HL-60 (cell line): ENCODE data around the gene PCSK9.

ENCODE experiments used
- DNase-seq, 2 experiments: peaks; one replicate each; pipeline ENCODE4 v3.0.0-alpha.2; 2010 to 2020; ENCODE audit warnings: low read depth in 1 of 2, low spot score in 1 of 2
- H3K27ac ChIP-seq: fragments of 250-450 bp; sonication (Bioruptor Pico); replicated peaks from 2 replicates; pipeline ENCODE4 v1.5.1; 2020; ENCODE audit warnings: mild to moderate bottlenecking, moderate library complexity
- H3K27me3 ChIP-seq: fragments of 250-450 bp; sonication (Bioruptor Pico); 2 replicates; pipeline ENCODE4 v1.5.1; 2021; ENCODE audit warnings: mild to moderate bottlenecking, moderate library complexity; ENCODE audit not compliant: insufficient read depth, poor library complexity, severe bottlenecking
- H3K4me3 ChIP-seq: replicated peaks from 2 replicates; pipeline ENCODE4 v1.5.1; 2011; ENCODE audit warnings: mild to moderate bottlenecking, control low read depth, low read length; ENCODE audit not compliant: insufficient read depth
- GABPA ChIP-seq: IDR thresholded peaks from 2 replicates; pipeline ENCODE4 v1.6.1; 2012; ENCODE audit warnings: low read depth
- POLR2AphosphoS5 ChIP-seq: IDR thresholded peaks from 2 replicates; pipeline ENCODE4 v1.6.1; 2012; ENCODE audit warnings: low read depth
- SPI1 ChIP-seq: IDR thresholded peaks from 2 replicates; pipeline ENCODE4 v1.6.1; 2012; ENCODE audit warnings: low read depth, mild to moderate bottlenecking, borderline replicate concordance
- TF ChIP-seq, protein P1 (sequence below): IDR thresholded peaks from 2 replicates; pipeline ENCODE4 v1.6.1; 2012; ENCODE audit warnings: low read depth; ENCODE audit not compliant: insufficient replicate concordance
- TF ChIP-seq, protein P2 (sequence below): IDR thresholded peaks from one replicate; pipeline ENCODE4 v1.5.1; 2011; ENCODE audit warnings: low read length, control low read depth, inconsistent platforms; ENCODE audit not compliant: insufficient read depth

PCSK9 gene

DNA sequence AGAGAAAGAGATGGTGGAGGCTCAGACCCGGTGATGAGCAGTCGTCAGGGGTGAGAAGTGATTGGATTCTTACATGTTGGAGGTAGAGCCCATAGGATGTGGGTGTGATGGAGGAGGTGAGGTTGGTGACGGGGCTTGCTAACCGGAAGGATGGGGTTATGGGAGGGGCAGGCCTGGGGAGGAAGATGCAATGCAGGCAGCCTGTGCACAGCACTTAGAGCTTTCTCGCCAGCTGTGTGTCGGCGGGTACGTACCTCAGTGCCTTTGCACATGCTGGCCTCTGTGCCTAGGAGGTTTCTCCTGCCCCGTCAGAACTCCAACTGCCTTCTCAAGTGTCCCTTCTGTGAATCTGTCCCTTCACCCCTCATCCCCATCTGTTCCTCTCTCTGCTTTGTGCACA lies 43.5 kb upstream of the PCSK9 start:
- H3K27ac ChIP-seq: no peak overlapping the region
- TF ChIP-seq, protein P1, sequence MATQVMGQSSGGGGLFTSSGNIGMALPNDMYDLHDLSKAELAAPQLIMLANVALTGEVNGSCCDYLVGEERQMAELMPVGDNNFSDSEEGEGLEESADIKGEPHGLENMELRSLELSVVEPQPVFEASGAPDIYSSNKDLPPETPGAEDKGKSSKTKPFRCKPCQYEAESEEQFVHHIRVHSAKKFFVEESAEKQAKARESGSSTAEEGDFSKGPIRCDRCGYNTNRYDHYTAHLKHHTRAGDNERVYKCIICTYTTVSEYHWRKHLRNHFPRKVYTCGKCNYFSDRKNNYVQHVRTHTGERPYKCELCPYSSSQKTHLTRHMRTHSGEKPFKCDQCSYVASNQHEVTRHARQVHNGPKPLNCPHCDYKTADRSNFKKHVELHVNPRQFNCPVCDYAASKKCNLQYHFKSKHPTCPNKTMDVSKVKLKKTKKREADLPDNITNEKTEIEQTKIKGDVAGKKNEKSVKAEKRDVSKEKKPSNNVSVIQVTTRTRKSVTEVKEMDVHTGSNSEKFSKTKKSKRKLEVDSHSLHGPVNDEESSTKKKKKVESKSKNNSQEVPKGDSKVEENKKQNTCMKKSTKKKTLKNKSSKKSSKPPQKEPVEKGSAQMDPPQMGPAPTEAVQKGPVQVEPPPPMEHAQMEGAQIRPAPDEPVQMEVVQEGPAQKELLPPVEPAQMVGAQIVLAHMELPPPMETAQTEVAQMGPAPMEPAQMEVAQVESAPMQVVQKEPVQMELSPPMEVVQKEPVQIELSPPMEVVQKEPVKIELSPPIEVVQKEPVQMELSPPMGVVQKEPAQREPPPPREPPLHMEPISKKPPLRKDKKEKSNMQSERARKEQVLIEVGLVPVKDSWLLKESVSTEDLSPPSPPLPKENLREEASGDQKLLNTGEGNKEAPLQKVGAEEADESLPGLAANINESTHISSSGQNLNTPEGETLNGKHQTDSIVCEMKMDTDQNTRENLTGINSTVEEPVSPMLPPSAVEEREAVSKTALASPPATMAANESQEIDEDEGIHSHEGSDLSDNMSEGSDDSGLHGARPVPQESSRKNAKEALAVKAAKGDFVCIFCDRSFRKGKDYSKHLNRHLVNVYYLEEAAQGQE: no peak
- TF ChIP-seq GABPA (no peak), POLR2AphosphoS5 (no peak), SPI1 (no peak)
- no peak for DNase-seq
- peaks cover 25% of the 10 kb centered on the region for H3K27me3 ChIP-seq
- H3K4me3 ChIP-seq: no peak overlapping the region

DNA sequence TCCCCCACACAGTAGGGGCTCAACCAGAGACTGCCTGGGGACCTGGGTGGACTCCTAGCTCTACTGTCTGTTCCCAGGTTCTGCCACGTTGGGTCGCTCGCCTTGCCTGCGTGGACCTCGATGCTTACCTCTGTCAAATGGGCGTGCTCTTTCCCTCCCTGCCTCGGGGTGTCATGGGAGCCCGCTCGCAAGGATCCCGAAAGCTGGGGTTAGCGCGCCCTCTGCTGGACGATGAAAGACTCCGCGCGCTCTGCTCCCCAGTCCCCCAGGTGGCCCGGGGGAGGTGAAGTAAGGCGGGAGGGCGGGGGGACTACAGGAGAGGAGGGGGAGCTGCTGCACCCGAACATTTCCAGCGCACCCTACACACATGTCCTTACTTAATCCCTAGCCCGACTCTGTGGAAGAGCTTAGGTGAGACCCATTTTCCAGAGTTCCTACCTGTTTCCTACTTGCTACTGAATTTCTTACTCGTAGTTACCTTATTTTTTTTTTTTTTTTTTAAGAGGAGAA lies 42.9 kb upstream of the PCSK9 start:
- TF ChIP-seq, protein P1: no peak
- TF ChIP-seq SPI1 (no peak), GABPA (no peak), POLR2AphosphoS5 (no peak)
- TF ChIP-seq, protein P2, sequence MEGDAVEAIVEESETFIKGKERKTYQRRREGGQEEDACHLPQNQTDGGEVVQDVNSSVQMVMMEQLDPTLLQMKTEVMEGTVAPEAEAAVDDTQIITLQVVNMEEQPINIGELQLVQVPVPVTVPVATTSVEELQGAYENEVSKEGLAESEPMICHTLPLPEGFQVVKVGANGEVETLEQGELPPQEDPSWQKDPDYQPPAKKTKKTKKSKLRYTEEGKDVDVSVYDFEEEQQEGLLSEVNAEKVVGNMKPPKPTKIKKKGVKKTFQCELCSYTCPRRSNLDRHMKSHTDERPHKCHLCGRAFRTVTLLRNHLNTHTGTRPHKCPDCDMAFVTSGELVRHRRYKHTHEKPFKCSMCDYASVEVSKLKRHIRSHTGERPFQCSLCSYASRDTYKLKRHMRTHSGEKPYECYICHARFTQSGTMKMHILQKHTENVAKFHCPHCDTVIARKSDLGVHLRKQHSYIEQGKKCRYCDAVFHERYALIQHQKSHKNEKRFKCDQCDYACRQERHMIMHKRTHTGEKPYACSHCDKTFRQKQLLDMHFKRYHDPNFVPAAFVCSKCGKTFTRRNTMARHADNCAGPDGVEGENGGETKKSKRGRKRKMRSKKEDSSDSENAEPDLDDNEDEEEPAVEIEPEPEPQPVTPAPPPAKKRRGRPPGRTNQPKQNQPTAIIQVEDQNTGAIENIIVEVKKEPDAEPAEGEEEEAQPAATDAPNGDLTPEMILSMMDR: peak; percentile 45
- Histone ChIP-seq H3K4me3 (no peak overlapping the region), H3K27ac (no peak overlapping the region), H3K27me3 (peaks cover 27% of the 10 kb centered on the region)
- DNase-seq: peak; percentile 54 to 71

DNA sequence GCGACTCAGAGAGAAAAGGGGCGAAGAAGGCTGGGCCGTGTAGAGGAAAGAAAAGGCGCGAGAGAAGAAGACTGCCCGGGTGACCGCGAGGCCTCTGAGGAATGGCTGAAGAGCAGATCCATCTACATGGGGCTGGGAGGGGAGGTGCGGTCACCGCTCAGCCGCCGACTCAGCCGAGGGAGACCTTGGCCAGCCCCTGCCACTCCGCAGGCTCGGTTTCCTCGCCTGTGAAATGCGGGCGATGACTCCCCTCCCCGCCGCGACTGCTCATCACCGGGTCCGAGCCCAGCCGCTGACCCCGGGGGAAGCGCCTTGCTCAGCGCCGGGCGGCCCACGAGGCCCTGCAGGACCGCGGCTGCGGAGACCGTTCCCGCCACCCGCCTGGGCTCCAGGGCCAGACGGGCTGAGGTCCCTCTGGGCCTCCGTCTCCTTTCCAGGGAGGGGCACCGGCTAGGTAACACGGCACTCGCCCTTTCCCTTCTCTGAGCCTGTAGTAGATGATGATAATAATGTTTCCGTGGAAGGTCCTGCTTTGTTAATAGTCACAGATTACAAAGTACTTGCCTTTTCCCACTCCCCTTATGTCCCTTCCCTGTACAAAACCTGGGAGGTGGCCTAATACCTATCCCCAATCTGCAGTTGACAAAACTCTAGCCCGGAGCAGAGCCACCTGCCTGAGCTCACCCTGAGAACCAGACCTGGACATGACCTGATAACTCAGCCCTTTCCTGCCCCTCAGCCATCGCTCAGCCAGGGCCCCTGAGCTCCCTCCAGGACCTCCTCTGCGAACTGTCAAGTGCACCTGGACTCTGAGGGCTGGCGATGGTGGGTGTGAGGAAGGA lies 42.3 kb upstream of the PCSK9 start:
- TF ChIP-seq GABPA: no peak
- no peak for TF ChIP-seq POLR2AphosphoS5
- TF ChIP-seq, protein P2: no peak
- TF ChIP-seq, protein P1: no peak
- TF ChIP-seq SPI1: no peak
- Histone ChIP-seq H3K27ac (no peak overlapping the region), H3K27me3 (peaks cover 29% of the 10 kb centered on the region), H3K4me3 (no peak overlapping the region)
- DNase-seq: no peak
